Pulmonary artery endothelial cell (primary cell): ENCODE measurements around the gene SERINC5. TPM values are rescaled to one million over a fixed set of nuclear protein-coding genes. Genes with fewer than 3 reads are reported as not detected.

Experiments used
- DNase-seq: peaks from one replicate; pipeline ENCODE4 v3.0.0-alpha.2; 2011; ENCODE audit warnings: low read depth, low spot score
- total RNA-seq: library from RNA; depleted of rRNA; stranded (reverse); fragments of >200 nt; gene quantifications from 2 replicates; pipeline ENCODE4 v1.2.3, GENCODE V29; 2014

SERINC5 gene
- total RNA-seq, 1 donor from 2014 or later: 6.3 TPM

- no peak for DNase-seq
These were observed 949 bp downstream of the SERINC5 start for GRCh38 chr5:80254767-80255430.

DNA sequence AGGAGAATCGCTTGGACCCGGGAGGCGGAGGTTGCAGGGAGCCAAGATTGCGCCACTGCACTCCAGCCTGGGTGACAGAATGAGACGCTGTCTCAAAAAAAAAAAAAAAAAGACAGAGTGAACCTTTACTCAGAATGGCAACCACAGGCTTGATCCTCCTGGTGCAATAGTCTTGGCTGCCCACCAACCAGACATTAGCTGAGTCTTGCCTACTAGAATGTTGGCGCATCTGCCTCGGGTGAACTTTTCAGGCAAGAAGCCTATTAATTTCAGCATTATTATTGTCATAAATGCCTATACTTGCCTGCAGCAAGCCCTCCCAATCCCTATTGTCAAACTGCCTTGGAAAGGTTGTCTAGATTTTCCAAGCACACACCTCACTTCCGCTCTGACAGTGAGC, 4.2 kb downstream of the SERINC5 start:
- DNase-seq: no peak

GRCh38 chr5:80250801-80251200, 5.0 kb downstream of the SERINC5 start:
- no peak for DNase-seq

DNA sequence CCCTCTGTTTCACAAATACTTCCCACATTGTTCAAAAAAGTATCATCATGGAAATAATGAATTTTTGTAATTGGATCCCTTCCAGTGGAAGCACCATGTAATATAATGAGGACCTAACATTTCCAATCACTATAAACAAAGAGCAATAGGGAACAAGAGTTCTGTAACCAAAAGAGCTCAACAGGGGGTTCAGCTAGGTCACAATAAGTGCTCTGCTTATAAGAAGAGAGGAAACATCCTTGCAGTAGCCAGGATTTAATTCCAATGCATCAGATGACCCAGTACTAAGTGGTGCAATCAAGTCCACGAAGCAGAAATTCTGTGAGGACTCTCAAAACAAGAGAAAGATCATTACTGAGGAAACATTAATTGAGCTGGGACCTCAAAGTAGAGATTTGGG, 5.9 kb downstream of the SERINC5 start:
- no peak for DNase-seq

DNA sequence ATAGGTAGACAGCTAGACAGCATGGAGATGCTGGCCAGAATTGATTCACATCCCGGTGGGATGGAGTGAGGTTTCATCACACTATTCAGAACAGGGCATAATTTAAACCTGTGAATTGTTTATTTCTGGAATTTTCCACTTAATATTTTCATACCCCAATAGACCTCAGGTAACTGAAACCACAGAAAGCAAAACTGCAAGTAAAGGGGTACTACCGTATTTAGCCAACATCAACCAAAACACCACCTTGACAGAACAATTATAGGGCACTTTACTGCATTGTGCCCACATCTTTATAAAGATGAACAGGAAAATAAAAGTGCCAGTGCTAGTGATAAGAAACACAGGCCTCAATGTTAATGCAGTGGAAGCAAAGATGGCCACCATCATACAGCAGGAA, 7.5 kb downstream of the SERINC5 start:
- no peak for DNase-seq

DNA sequence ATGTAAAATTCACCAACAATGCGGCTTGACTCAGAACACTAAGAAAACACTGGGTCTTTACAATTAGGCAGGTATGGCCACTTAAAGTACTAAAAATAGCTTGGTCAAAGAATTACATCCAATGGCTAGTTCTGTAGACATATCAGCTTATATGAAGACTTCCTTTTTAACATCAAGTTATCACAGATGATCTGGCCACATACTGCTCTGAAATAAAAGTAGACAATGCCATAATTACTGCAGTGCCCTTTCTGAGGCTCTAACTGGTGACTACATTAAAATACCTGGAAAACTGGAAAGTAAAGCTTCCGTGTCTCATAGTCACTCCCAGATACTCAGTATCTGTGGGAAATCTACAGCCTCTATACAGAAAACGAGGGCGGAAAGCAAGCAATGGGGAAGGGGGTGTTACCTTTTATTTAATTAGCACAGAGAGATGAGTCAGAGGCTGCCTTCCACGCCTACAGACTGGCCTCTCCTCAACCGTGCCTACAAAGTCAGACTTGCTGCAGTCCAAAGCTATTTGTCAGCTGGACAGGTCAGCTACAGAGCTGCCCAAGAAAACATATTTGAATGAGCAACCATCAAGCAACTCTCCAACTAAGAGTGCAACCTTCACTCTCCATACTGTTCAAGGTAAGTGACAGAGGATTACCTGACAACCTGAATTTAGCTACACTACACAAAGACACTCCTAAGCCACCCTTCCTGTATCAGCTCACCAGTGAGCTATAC, 8.7 kb downstream of the SERINC5 start:
- DNase-seq: peak; percentile 39

GRCh38 chr5:80246001-80246758, 9.7 kb downstream of the SERINC5 start:
- no peak for DNase-seq

DNA sequence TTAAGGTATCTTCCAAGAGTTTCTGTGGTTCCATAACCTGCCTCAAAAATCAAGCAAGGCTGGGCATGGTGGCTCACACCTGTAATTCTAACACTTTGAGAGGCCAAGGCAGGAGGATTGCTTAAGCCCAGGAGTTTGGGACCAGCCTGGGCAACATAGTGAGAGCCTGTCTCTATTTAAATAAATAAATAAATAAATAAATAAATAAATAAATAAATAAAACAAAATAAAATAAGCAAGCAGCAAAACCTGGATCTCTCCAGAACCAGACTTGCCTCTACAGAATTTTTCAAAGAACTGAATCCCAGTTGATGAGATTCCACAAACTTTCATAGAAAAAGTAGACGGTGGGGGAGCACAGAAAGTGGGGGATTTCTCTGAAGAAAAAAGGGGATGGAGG, 12.3 kb downstream of the SERINC5 start:
- DNase-seq: no peak

- DNase-seq: no peak
These were observed 13.0 kb downstream of the SERINC5 start for GRCh38 chr5:80242849-80243248.

DNA sequence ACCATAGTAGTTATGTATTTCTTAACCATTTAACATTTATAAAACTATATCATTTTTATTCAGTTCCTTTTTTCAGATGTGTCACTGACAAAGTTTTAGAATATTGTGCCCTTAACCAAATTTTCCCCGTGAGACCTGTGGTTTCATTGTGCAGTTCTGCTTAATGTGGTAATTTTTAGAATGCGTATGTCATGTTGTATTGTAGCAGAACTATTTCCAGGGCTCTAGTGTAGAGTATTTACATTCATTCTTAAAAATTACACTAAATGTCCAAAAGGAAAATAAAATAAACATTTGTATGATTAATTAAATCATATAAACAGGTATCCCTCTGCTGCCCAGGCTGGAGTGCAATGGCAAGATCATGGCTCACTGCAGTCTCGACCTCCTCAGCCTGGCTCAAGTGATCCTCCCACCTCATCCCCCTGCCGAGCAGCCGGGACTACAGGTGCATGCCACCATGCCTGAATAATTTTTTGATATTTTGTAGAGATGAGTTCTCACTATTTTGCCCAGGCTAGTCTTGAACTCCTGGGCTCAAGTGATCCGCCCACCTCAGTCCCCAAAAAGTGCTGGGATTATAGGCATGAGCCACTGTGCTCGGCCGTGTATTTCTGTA, 15.4 kb downstream of the SERINC5 start:
- DNase-seq: no peak

- DNase-seq: no peak
These were observed 16.0 kb downstream of the SERINC5 start for GRCh38 chr5:80239680-80240367.

DNA sequence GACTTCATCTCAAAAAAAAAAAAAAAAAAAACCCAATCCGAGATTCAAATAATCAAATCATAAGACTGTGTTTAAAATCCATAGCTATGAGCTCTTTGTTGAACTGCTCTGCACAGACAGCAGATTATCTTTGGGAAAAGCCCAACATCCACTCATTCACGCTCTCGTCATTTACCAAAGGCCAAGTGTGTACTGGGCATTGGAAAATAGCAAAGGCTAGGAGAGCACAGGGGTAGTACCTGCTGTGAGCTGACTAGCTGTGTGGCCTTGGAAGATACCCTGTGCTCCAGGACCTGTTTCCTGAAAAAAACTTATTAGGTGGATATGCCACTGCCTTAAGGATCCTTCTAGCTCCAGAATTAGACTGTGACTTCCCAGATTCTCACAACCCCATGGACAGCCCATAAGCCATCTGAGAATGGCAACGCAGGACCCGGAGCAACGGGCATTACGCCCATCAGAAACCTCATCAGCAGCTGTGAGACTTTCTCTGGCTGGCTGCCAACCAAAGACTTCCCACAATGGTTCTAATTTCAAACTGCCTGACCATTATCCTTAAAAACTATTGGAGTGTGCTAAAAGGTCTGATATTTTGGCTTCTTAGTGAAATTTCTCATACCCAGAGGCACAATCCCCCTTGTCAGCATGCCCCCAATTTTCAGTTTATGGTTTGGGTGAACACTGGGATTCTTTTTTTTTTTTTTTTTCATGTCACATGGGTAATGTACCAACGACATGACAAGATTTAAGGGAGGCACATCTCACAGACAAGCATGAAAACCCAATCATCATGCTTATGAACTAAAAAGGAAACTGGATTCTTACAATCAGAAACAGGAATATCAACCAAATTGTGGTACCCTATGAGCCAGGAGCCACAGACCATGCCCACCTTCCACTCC, 16.8 kb downstream of the SERINC5 start:
- peak; percentile 29 for DNase-seq

DNA sequence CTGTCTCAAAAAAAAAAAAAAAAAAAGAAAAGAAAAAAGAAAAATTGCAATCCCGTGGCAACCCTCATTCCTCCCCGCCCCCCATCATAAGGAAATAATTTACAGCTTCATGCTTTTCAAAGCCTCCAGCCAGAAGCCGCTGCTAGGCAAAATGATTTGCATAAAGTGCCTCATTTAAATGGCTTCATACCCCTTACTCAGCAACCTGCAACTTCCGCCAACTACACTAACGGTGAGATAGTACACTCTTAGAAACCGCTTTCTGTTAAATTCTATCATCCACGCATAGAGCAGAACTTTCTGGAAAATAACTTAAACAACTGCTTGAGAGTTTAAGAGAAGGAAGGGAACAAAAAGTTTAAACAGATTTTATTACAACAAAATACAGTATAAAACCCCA, 17.8 kb downstream of the SERINC5 start:
- no peak for DNase-seq

DNA sequence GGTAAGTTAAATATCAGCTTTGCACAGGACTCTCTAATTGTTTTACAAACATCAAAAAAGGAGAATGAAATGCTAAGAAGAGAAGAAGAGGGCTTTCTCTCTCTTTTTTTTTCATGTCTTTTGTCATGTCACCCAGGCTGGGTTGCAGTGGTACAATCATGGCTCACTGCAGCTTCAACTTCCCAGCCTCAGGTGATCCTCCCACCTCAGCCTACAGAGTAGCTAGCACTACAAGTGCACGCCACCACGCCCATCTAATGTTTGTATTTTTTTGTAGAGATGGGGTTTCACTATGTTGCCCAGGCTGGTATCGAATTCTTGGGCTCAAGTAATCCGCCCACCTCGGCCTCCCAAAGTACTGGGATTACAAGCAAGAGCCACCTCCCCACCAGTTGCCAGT, 18.6 kb downstream of the SERINC5 start:
- no peak for DNase-seq

DNA sequence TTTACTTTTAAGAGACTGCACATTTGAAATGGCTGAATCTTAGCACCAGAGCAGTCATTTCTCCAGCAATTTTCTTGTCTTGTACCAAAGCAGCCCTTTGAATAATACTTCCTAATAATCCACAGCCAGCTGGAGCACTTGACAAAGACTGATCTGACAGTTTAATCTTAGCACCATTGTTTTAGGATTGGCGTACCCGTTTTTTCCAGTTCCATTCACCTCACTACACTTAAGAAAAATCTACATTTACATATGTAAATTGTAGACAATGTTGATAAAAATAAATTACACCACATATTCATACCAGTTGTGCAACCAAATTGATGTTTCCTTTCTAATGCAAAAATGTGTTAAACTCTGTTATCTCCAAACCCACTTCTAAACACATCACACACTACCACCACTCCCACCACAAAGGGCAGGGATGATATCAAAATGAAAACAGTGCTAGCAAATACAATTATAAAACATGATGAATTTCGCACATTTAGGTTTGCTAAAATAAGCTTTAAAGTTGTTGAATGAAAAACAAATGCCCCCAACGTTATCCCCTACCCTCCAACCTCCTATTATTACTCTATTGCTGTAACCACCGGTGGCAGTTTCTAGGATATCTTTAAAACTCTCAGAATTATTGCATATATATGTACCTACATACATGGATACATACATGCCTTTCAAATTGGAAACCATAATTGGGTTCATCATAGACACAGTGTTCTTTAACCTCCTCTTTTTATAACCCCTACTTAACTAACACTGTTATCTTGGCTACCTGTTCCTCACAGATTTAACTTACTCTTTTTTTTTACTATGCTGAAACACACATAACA, 21.5 kb downstream of the SERINC5 start:
- DNase-seq: no peak

DNA sequence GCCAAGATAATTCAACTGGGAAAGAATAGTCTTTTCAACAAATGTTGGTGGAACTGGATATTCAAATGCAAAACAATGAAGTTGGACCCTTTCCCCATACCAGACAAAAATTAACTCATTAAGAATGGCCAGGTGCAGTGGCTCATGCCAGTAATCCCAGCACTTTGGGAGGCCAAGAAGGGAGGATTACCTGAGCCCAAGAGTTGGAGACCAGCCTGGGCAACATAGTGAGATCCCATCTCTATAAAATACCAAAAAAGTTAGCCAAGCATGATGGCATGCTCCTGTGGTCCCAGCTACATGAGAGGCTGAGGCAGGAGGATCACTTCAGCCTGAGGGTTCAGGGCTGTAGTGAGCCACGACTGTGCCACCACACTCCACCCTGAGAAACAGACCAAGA, 24.2 kb downstream of the SERINC5 start:
- DNase-seq: no peak

- DNase-seq: no peak
These were observed 24.6 kb downstream of the SERINC5 start for GRCh38 chr5:80231243-80231642.

- DNase-seq: no peak
These were observed 25.4 kb downstream of the SERINC5 start for GRCh38 chr5:80230269-80230992.

- DNase-seq: no peak
These were observed 26.0 kb downstream of the SERINC5 start for GRCh38 chr5:80229902-80230255.
